OCI-LY7 (cell line): ENCODE measurements around the gene CECR2. TPM values are rescaled to one million over a fixed set of nuclear protein-coding genes. Genes with fewer than 3 reads are reported as not detected.

Source experiments
- BruUV-seq: library from RNA; stranded (reverse); fragments of 400-500 nt; replicated peaks from 2 replicates; lab custom pipeline; 2021; lab: Mats Ljungman, UMichigan
- CTCF ChIA-PET: fragments of 300-600 bp; sonication (Branson Sonifier 250); formaldehyde crosslinking; loops from one replicate; lab custom pipeline; 2022; ENCODE audit warnings: antibody characterized with exemption; ENCODE audit not compliant: unreplicated experiment; lab: Charles Lee
- POLR2A ChIA-PET: fragments of 300-600 bp; sonication (Branson Sonifier 250); formaldehyde crosslinking; loops from one replicate; lab custom pipeline; 2022; ENCODE audit warnings: antibody characterized with exemption; lab: Charles Lee
- DNase-seq: peaks from one replicate; pipeline ENCODE4 v3.0.0-alpha.2; 2015; ENCODE audit warnings: low spot score
- H2AFZ ChIP-seq: fragments of 200-600 bp; sonication (generic), shearing (Covaris generic); 2 replicates; pipeline ENCODE4 v1.6.1; 2014; ENCODE audit warnings: mild to moderate bottlenecking, antibody characterized with exemption, low read length, moderate library complexity
- H3K27ac ChIP-seq: fragments of 200-600 bp; sonication (generic); 2 replicates; pipeline ENCODE4 v1.5.1; 2014; ENCODE audit warnings: mixed run types, low read depth, mild to moderate bottlenecking, moderate library complexity, low read length, inconsistent platforms; ENCODE audit not compliant: poor library complexity, severe bottlenecking
- H3K36me3 ChIP-seq: fragments of 200-600 bp; sonication (generic); 2 replicates; pipeline ENCODE4 v1.6.1; 2014; ENCODE audit warnings: mild to moderate bottlenecking, antibody characterized with exemption, low read length, moderate library complexity, mixed read lengths; ENCODE audit not compliant: insufficient read depth
- H3K4me1 ChIP-seq: fragments of 200-600 bp; sonication (generic); 2 replicates; pipeline ENCODE4 v1.5.1; 2014; ENCODE audit warnings: mild to moderate bottlenecking, low read length; ENCODE audit not compliant: insufficient read depth, poor library complexity, severe bottlenecking
- H3K4me2 ChIP-seq: fragments of 200-600 bp; sonication (generic); 2 replicates; pipeline ENCODE4 v1.6.1; 2014; ENCODE audit warnings: mild to moderate bottlenecking, low read length
- H3K4me3 ChIP-seq: fragments of 200-600 bp; sonication (generic); 2 replicates; pipeline ENCODE4 v1.5.1; 2014; ENCODE audit warnings: mild to moderate bottlenecking, low read depth, low read length; ENCODE audit not compliant: poor library complexity, severe bottlenecking
- H3K79me2 ChIP-seq: fragments of 200-600 bp; sonication (generic); 2 replicates; pipeline ENCODE4 v1.6.1; 2016; ENCODE audit warnings: low read depth, mild to moderate bottlenecking, low read length, moderate library complexity, mixed read lengths; ENCODE audit not compliant: insufficient read depth
- H3K9me2 ChIP-seq: fragments of 200-600 bp; sonication (generic); 2 replicates; pipeline ENCODE4 v1.6.1; 2016; ENCODE audit warnings: mild to moderate bottlenecking, low read length, mixed read lengths; ENCODE audit not compliant: insufficient read depth
- H3K9me3 ChIP-seq: fragments of 200-600 bp; sonication (generic); 2 replicates; pipeline ENCODE4 v1.6.1; 2014; ENCODE audit warnings: mild to moderate bottlenecking, mixed run types, low read length, mixed read lengths
- H4K20me1 ChIP-seq: fragments of 200-600 bp; sonication (generic); 2 replicates; pipeline ENCODE4 v1.6.1; 2014; ENCODE audit warnings: mild to moderate bottlenecking, antibody characterized with exemption, low read length, moderate library complexity, mixed read lengths; ENCODE audit not compliant: insufficient read depth
- EZH2phosphoT487 ChIP-seq: fragments of 200-600 bp; sonication (generic); IDR thresholded peaks from 2 replicates; pipeline ENCODE4 v1.6.1; 2018; ENCODE audit warnings: low read depth, borderline replicate concordance, mild to moderate bottlenecking, mixed run types, antibody characterized with exemption, low read length, moderate library complexity, mixed read lengths
- intact Hi-C: fragments of 100-400 bp; cut with micrococcal nuclease; formaldehyde crosslinking; loops from one replicate; pipeline ENCODE4 v1.10.0; 2022; ENCODE audit not compliant: unreplicated experiment
- total RNA-seq, 2 experiments: library from RNA; depleted of rRNA in 1 of 2; stranded (reverse); fragments of >200 nt in 1 of 2; shearing (Covaris generic) in 1 of 2; gene quantifications; 2 replicates each; pipeline ENCODE4 v1.2.3, GENCODE V29; 2014 to 2022
- TF ChIP-seq, protein P1 (sequence below): fragments of 200-600 bp; sonication (generic); conservative IDR thresholded peaks from 2 replicates; pipeline ENCODE4 v1.5.1; 2014; ENCODE audit warnings: mild to moderate bottlenecking, antibody characterized with exemption, low read length, moderate library complexity, mixed read lengths

The CECR2 gene
- total RNA-seq, 2 experiments from 2014 or later: 0.09 to 0.53 TPM

DNA sequence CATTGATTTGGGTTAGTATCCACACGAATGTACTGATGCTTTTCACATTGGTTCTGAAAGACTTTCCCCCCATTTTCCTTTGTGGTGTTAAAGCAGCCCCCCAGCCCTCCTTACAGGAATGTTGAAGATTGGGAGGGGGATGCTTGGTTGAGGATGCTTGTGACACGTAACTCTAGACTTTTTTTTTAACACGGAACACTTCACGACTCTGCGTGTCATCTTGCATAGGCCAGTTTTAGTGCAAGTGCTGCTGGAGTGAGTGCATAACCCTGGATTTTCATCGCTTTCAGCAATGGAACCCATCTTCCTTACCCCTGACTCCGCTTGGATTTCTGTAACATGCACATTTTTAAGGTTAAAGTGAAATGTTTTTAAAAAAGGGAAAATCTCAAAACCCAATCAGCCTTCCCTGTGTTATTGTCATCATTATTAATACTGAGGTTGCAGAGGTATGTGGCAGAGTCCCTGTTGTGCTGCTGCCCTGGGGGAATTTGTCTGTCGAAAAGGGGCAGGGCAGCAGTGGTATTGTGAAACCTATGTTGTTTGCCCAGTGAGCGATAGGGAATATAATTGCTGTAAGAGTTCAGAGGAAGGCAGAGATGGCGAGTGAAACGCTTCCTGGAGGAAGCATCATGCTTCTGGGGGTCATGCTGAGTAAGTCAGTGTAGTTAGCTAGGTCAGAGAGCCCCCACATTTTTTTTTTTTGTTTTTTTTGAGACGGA, 12.1 kb downstream of the CECR2 start:
- Histone ChIP-seq H3K9me3 (no peaks in the 10 kb centered on the region), H3K36me3 (no peaks in the 10 kb centered on the region), H3K27ac (no peak overlapping the region), H3K79me2 (no peaks in the 10 kb centered on the region), H2AFZ (no peak overlapping the region), H4K20me1 (no peaks in the 10 kb centered on the region), H3K4me2 (no peak overlapping the region), H3K9me2 (no peaks in the 10 kb centered on the region), H3K4me1 (no peaks in the 10 kb centered on the region), H3K4me3 (no peak overlapping the region)
- TF ChIP-seq, protein P1, sequence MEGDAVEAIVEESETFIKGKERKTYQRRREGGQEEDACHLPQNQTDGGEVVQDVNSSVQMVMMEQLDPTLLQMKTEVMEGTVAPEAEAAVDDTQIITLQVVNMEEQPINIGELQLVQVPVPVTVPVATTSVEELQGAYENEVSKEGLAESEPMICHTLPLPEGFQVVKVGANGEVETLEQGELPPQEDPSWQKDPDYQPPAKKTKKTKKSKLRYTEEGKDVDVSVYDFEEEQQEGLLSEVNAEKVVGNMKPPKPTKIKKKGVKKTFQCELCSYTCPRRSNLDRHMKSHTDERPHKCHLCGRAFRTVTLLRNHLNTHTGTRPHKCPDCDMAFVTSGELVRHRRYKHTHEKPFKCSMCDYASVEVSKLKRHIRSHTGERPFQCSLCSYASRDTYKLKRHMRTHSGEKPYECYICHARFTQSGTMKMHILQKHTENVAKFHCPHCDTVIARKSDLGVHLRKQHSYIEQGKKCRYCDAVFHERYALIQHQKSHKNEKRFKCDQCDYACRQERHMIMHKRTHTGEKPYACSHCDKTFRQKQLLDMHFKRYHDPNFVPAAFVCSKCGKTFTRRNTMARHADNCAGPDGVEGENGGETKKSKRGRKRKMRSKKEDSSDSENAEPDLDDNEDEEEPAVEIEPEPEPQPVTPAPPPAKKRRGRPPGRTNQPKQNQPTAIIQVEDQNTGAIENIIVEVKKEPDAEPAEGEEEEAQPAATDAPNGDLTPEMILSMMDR: no peak
- TF ChIP-seq EZH2phosphoT487: no peak
- intact Hi-C loops: no loop called here
- BruUV-seq: no TSS peak
- DNase-seq: no peak
- POLR2A ChIA-PET: no interaction called here
- CTCF ChIA-PET: interaction anchor here (0.6 kb wide), 1 partner anchor 167 kb away, joined by 3 read pairs; no protein-coding TSS in a partner anchor

GRCh38 chr22:17384612-17385330, 15.5 kb downstream of the CECR2 start:
- Histone ChIP-seq H3K9me2 (no peaks in the 10 kb centered on the region), H3K79me2 (no peaks in the 10 kb centered on the region), H4K20me1 (no peaks in the 10 kb centered on the region), H3K27ac (no peak overlapping the region), H3K4me2 (no peak overlapping the region), H3K9me3 (no peaks in the 10 kb centered on the region), H3K4me3 (no peak overlapping the region), H2AFZ (no peak overlapping the region), H3K36me3 (no peaks in the 10 kb centered on the region), H3K4me1 (no peaks in the 10 kb centered on the region)
- intact Hi-C loops: no loop called here
- CTCF ChIA-PET: no interaction called here
- no TSS peak for BruUV-seq
- TF ChIP-seq EZH2phosphoT487: no peak
- POLR2A ChIA-PET: interaction anchor here (0.6 kb wide), 1 partner anchor 256 kb away, joined by 3 read pairs; no protein-coding TSS in a partner anchor
- no peak for DNase-seq

DNA sequence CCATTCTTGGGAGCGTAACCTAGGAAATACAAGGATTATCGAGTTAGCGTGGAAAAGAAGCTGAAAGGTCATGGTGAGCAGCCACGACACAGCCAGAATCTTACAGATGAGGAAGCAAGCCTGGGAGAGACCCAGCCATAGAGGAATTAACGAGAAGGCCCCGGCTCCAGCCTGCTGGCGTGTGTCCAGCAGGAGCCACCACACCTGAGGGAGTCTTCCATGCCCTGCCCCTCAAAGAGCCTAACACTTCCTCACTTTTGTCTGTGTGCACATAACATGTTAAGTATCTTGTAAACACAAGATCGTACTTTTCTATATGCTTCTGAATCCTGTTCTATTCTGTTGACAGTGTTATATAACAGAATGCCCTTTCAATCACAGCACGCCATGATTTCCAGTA, 18.1 kb downstream of the CECR2 start:
- Histone ChIP-seq H3K9me3 (no peaks in the 10 kb centered on the region), H3K4me1 (no peaks in the 10 kb centered on the region), H2AFZ (no peak overlapping the region), H3K9me2 (no peaks in the 10 kb centered on the region), H3K4me2 (no peak overlapping the region), H3K79me2 (no peaks in the 10 kb centered on the region), H3K4me3 (no peak overlapping the region), H3K36me3 (no peaks in the 10 kb centered on the region), H4K20me1 (no peaks in the 10 kb centered on the region), H3K27ac (no peak overlapping the region)
- intact Hi-C loops: no loop called here
- POLR2A ChIA-PET: interaction anchor here (0.9 kb wide), 1 partner anchor 41 kb away, joined by 3 read pairs; no protein-coding TSS in a partner anchor
- CTCF ChIA-PET: no interaction called here
- no TSS peak for BruUV-seq
- no peak for DNase-seq
- TF ChIP-seq, protein P1: no peak
- TF ChIP-seq EZH2phosphoT487: no peak
